Suppressor macrophage (primary cell): ENCODE measurements around the gene BCKDHB.

ENCODE experiments used
- DNase-seq, 4 experiments: peaks; one replicate each; pipeline ENCODE4 v3.0.0-alpha.2; 2020 to 2022

The BCKDHB gene

DNA sequence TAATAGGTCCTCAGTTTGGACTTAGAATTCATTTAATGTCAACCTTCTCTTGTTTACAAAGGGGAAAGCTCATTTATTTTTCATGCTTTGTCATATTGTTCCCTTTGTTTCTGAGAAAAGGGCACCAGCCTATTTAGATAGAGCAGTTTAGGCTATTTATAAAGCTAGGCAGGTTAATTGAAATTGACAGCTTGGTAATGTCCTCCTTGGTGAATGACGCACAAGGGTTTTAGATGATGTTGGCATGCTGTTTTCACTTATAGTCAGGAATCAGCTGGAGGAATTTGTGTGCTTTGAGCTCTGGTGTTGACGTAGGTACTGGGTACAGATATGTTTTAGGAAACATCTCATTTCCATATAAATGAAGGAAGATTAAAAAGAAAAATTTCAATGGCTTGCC lies 45.2 kb downstream of the BCKDHB start:
- DNase-seq: no peak

DNA sequence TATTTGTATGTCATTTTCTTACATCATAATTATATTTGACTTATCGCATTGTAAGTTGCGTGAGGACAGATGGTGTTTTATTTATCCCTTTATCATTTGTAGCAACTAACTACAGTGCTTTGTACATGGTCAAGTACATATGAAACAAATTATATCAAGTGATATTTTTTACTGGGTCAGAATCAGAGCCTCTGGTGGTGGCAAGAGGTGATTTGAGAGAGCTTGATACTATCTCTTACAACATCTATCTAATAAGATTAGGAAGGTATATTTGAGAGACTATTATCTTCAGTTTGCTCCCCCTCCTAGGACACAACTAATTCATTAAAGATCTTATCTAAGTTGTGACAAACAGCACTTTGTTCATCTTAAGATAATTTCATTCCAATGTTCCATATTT lies 47.7 kb downstream of the BCKDHB start:
- DNase-seq: no peak

DNA sequence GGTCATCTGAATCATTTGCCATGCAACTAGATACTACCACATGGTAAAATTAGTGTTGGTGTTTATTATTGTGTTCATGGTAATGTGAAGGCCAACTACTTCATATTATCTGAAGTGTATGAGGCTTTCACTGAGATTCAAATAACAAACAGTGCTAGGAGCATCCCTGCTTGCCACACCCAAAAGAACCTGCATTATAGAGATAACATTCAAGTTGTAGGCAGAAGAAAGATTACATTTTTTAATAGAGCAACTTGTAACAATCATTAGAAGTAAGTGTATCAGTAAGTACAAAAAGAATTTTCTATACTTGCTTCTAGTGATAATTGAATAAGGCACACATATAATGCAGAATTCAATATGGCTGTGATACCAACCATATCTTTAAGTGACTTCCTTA lies 49.8 kb downstream of the BCKDHB start:
- no peak for DNase-seq

DNA sequence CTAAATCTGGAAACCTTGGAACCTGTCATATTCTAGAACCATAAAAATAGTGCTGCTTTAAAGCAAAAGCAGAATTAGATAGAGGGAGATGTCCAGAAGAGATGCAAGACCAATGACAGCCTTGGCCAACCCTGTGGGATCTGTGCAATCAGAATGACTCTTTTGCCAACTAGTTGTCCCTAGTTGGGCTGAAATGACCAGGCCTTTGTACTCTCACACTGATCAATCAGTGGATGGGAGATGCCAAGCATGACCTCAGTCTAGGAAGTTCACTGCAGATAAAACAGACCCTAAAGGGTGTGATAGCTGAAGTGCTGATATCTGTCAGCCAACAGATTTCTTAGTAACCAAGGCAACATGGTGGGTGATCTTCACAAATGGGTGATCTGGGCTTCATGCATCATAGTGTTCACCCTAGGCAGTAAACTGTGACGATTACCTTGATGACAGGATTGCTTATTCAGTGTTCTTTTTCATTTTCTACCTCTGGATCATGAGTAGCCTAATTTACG lies 52.1 kb downstream of the BCKDHB start:
- no peak for DNase-seq

DNA sequence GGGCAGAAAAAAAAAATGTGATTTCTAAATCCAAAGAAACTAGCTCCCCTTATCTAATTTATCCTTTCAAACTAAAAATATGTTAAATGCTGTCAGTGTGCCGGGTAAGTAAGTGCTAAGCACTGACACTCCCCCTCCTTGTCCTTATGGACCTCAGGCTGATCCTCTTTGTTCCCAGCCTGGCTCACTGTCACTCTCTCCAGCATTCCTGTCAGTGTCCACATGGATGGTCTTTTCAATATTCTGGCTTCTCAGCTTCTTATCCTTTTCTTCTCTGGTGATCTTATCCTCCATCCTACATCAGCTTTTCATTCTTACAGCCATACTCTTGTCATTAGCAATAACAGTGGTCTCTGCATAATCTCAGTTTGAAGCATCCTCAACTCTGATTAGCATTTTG lies 55.0 kb downstream of the BCKDHB start:
- no peak for DNase-seq

DNA sequence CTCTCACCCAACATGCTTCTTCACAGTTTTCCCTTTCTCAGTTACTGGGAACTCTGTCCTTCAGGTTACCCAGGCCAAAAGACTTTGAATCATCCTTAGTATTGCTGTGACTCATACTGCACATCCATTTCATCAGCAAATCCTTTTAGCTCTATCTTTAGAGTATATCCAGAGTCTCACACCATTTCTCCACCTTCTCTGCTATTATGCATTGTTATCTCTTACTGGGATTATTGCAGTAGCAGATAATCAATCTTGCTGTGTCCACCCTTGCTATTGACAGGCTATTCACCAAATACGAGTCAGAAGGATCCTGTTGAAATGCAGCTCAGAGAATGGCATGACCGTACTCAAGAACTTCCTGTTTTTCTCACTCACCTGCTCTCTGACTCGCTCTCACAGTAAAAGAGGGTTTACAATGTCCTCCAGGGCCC lies 57.3 kb downstream of the BCKDHB start:
- peak; percentile 15 to 55 (median 30) for DNase-seq

DNA sequence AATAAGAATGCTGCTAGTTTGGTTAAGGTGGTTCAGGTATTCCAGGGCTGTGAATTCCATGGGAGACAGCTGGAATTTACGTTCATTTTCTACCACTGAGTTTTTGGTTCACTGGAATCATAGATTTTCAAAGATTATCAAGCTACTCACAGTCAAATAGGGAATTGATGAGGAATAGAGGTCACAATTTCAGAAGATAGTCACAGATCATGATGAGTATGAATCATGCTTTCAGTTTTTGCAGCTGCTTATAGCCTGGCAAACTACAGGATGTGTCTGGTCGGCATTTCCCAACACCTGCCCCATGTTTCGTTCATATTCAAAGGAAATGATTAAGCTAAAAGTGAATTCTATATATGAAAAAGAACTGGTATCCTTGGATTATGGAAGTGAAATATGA lies 58.7 kb downstream of the BCKDHB start:
- peak; percentile 46 to 74 (median 65) for DNase-seq

DNA sequence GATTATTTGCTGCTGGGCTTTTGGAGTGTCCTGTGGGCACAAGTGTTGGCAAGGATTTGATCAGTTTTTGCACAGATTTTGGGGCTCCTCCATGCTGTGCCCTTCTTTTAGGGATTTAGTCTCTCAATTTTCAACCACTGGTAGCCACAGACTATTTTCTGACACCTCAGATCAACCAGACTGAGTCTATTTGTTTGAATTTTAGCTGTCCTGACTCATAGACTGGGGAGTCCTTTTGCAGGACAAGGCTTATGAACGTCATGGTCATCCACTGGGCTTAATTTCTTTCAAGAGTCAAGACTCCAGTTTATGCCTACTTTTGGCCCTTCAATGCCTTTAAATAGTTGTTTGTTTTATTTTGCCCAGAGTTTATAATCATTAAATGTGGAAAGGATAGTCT lies 59.3 kb downstream of the BCKDHB start:
- DNase-seq: no peak

DNA sequence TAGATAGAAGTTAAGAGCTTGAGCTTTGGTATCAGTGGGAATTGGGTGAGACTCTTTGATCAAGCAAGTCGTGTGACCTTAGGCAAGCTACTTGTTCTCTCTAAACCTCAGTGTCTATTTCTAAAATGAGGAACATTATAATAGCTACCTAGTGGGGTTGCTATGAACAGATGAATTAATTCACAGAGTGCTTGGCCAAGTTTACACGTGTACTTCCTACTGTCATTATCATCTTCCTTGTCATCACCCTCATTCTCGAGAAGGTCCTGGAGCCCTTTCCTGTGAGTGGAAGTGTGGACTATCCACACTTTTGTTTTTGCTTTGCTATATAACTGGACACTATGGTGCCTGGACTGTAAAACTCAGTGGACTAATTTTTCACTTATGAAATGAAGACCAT lies 64.0 kb downstream of the BCKDHB start:
- peak in 1 of 4 experiments; percentile 1 for DNase-seq

DNA sequence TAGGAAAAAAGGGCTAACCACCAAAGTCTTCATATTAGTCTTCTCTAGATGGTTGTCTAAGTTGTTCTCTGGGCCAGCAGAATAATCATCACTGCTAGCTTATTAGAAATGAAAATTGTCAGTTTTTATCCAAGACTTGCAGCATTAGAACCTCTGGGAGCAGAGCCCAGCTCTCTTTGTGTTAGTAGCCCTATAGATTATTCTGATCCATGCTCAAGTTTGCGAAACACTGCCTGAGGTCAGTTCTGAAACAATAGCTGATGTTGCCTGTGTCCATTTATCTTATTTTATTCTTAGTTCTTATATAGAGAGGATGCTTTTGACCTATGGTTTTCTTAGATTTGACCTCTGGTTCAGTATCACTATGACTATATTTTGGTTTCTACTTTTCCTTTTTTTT lies 66.9 kb downstream of the BCKDHB start:
- DNase-seq: no peak

DNA sequence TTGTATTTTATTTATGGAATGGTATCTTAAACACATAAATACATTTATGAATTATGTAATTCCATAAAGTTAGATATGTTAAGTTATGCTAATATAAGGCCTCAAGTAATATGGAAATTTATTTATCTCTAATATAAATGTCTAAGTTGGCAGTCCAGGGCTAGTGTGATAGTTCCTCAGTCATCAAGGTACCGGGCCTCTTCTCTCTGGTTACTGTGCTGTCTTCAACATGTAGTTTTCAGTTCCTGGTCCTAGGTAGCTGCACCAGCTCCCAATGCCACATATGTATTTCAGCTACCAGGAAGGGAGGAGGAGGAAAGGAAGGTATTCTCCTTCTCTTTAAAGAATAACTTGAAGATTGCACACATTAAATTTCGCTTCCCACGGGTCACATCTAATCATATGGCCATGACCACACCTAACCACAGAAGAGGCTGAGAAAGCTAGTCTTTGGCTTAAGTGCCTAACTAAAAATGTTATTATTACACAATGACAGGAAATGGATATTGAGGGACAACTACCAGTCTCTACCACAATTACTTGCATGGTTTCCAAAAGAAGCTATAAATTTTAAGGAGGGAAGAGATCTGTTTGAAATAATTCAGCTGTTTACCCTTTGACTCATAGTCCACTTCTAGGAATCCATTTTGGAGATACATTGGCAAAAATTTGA lies 68.6 kb downstream of the BCKDHB start:
- DNase-seq: peak in 3 of 4 experiments; percentile 24 to 45 (median 29)

DNA sequence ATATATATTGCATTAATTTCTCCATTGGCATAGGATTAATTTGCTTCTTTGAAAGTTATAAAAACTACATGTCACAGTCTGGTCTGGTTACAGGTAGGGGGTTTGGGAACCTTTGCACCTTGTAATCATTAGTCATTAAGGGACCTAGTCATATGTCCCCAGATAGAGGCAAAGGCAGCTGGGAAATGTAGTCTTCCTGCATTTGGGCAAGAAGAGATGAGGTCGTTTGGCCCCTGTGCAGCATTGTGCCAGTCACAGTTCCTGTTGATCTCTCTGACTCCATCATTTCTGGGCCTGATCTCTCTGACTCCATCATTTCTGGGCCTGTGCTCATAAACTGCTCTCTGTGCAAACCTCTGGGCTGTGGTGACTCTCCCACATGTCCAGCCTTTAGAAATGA lies 73.2 kb downstream of the BCKDHB start:
- peak in 2 of 4 experiments; percentile 9 for DNase-seq

DNA sequence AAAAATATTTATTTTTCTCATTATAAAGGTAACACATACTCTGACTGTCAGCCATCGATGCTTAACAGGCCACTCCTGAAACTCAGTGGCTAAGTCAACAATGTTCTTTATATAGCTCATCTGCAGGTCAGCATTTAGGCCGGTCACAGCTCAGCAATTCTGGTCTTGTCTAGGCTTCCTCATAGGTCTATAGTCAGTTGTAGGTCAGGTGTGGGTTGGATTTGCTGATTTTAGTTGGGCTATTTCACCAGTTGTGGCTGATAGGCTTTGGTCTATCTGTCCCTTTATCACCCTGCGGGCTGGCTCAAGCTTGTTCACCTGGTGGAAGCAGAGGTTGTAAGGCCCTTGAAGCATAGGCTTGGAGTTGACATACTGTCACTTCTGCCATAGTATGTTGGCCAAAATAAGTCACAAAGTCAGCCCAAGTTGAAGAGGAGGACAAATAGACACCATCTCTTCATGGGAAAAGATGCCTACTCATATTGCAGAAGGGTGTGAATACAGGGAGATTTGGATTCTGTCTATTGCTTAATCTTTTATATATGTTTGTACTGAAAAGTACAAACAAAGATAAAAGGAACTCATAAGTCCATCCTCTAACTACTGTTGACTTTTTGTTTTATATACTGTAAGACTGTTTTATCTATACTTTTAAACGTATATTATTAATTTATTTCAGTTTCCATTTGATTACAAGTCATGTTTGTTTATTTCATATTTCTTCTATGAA lies 75.0 kb downstream of the BCKDHB start:
- DNase-seq: no peak

DNA sequence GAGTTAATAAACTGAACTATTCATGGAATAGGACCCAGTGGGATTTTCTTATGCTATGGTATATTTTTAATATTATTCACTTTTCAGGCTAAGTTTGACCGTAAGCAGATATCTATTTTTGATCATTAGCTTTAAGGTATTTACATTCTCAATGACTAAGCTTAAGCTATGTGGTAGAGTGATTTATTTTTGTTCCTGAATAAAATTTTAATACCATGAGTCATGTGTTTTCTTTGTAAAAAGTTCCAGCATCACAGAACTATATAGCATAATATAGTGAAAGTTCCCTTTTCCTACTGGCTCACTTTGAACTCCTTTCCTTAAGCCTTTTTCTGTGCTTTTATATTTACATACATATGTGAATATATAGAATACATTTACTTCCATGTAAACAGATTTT lies 75.8 kb downstream of the BCKDHB start:
- DNase-seq: no peak

DNA sequence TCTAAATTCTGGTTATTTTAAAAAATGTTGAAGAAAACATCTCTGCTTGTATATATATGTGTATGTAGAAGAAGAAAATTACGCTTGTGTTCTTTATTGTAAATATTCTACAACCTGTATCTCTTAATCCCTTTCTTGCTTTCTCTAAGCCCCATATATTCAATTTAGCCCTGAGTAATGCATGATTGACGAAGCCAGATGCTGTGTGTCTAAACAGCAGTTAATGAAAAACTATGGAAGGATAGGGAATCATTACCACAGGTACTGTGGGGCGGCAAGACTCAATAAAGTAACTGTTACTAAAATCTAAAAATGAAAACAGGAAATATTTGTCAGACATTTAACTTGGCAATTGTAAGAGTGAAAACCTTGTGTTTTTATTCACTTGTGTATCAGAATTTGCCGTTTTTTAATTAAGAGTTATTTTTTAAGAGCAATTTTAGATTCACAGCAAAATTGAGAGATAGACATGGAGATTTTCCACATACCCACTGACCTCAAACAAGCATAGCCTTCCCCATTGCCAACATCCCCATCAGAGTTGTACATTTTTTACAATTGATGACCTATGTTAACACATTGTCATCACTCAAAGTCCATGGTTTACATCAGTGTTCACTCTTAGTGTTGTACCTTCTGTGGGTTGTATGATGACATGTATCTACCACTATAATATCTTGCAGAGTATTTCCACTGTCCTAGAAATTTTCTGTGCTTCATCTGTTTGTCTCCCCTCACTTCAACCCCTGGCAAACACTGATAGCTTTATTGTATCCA lies 76.7 kb downstream of the BCKDHB start:
- DNase-seq: no peak

DNA sequence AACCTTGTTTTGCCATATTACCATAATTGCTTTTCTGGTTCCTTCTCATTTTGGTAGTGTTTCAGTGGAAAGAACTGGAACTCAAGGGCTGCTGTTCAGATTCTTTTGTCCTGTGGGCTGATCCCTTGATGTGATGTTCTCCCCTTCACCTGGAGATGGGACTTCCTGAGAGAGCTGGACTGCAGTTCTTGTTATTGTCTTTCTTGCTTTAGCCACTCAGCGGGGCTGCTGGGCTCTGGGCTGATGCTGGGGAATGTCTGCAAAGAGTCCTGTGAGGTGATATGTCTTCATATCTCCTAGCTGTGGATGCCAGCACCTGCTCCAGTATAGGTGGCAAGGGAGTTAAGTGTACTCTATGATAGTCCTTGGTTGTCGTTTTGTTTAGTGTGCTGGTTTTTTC lies 79.0 kb downstream of the BCKDHB start:
- DNase-seq: no peak

DNA sequence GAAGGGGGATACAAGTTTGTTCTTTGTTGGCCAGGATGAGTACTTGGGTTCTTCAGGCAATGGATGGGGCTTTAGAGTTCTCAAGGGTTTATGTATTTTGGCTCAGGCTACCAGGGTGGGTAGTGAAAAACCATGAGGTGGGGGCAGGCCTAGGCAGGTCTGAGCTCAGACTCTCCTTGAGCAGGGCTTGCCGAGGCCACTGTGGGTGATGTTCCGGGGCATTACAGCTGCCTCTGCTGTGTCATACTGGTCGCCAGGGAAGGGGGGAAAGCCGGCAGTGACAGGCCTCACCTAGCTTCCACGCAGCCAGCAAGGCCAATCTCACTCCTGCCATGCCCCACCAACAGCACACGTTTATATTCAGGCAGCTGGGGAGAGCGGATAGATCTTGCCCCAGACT lies 79.6 kb downstream of the BCKDHB start:
- no peak for DNase-seq

DNA sequence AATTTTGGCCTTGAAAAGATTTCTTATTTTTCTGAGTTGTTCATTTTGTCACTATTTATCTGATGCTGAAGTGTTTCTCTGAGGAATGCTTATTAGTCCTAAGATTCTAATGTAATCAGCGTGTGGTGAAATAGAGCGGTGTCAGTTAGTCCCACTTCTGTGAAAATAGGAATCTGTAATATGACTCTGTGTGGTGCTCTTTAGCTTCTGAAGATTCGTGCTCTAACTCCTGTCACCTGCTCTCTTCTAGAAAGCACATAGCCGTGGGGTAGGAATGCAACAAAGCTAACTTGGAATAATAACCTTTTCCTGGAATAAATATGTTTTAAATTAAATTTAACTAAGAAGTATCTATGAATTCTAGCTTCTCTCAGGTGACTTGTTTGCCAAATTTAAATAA lies 90.4 kb downstream of the BCKDHB start:
- DNase-seq: no peak

DNA sequence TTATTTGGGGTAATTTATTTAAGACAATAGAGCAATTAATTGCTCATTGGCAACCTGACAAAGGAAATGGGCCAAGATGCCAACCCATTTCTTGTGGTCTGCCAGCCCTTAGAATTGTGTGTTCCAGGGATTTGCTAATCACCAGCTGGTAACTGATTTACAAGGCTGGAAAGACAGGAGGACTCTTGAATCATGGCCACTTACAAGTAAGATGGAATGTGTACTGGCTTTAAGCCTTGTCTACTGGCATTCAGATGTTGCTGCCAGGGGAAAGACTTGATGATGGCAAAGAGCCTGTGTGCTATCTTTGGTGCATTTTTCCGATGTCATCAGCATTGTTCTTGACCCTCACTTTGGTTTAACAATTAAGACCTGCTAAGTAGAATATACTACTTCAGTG lies 91.0 kb downstream of the BCKDHB start:
- DNase-seq: no peak

DNA sequence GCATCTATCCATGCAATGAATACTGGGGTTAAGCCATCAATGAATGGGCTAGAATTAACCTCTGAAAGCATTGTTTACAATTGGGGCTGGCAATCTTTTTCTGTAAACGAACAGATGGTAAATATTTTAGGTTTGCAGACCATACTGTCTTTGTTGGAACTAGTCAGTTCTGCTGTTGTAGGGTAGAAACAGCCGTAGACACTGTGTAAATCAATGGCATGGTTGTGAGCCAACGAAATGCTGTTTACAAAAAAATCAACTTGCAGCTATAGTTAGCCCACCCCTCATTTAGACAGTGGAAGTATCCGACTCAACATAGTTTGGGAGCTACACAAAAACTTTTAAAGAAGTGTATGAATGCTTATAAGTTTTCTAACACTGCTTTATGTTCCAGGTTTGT lies 91.5 kb downstream of the BCKDHB start:
- no peak for DNase-seq

DNA sequence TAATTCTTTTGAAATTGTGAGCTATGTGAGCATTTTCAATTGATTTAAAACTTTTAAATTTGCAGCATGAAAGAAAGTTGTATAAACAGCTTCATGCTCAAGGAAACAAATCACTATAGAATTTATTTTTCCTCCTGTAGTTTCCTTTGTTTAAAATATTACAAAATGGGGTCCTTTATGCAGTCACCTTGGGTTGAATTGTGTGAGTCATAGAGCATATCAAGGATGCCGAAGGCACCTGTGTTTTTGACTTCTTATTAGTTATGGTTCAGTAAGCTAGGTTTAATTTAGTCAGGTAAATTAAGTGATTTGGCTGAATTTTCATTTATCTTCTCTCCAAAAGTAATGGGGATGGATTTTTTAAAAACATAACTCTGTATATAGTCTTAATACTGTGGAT lies 96.8 kb downstream of the BCKDHB start:
- no peak for DNase-seq

DNA sequence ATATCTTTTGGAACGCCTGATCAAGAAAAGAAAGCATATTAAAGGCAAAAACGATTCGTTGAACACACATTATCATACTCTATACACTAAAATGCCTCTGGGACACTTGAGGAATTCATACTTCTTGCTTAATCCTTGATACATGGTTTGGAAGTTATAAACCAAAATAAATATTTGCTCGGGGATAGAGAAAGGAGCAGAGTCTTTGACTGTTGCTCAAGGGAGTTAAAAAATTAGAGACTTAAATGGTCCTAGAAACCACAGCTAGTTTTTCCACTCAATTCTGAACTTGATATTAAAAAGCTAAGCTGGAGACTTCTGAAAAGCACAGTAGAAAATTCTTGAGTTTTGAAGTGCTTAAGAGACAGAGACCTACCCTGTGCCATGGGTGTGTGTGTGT lies 98.9 kb downstream of the BCKDHB start:
- DNase-seq: no peak

DNA sequence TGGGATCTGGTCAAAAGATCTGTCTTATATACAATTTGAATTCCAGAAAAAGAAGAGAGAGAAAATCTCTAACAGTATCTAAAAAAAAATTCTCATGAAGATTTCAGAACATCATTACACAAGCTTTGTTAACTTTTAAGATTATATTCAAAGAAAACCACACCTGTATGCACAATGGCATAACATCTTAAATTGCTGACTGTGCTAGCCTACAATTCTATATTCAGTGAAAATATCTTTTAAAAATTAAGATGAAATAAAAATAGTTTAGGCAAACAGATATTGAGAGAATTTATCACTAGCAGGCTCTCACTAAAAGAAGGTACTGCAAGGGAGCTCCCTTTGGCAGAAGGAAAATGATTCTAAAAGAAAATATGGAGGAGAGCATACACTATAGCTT lies 100.3 kb downstream of the BCKDHB start:
- no peak for DNase-seq

DNA sequence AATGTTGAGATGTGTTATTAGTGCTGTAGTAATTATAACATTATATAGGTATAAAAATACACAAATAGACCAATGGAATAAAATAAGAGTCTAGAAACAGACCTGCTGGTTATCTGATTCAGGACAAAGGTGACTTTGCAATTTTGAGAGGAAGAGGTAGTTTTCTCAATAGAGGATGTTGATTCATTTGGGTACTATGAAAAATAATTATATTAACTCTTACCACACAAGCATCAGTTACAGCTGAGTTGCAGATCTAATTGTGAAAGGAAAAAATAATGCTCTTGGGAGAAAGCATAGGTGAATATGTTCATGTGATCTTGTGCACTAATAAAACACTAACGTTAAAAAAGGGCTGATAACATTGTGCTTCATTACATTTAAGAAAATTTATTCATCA lies 103.0 kb downstream of the BCKDHB start:
- DNase-seq: peak in 2 of 4 experiments; percentile 2 to 4
